D721Med (cell line): ENCODE measurements around the gene MME.

Experiments
- DNase-seq: peaks from one replicate; pipeline ENCODE4 v3.0.0; 2011; ENCODE audit warnings: low spot score; ENCODE audit not compliant: insufficient read length
- FAIRE-seq: peaks from 2 replicates; lab custom pipeline; 2011; peaks lifted over from hg19 to GRCh38; lab: Jason Lieb, UNC
- TF ChIP-seq, protein P1 (sequence below): IDR thresholded peaks from 2 replicates; pipeline ENCODE4 v1.5.1; 2012; ENCODE audit warnings: mild to moderate bottlenecking, control low read depth; ENCODE audit not compliant: insufficient read depth; ENCODE audit errors: missing control alignments

MME gene

DNA sequence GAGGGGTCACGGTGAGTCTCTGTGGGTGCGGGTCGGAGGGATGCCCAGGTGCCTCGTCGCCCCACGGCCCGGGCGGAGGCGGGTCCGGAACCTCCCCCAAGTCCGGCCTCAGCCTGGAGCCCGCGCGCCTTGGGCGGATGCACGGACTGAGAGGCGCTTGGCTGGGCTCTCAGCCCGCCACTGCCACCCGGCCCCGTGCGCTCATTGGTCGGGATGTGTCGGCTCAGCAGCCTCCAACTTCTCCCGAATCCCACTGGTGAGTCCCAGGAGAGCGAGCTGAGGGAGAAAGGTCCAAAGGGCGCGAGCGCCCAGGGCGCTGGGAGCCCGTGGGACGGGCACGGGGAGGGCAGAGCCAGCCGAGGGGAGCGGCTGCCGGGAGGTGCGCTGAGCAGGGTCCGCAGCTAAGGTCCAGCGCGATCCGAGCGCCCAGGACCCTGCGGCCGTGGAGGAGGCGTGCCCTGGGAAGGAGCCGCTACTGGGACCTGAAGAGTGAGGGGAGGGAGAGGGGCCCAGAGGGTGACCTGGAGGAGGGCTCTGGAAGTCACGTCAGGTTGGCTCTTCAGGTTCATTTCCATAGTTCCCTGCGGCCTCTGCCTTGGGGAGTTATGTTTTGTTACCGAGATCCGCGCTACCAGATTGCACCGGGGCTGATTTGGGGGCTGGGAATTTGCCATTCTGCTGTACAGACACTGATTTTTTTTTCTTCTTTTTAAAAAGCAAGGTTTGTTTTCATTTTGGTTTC lies at the start of gene MME:
Gene MME, plus strand, starts transcription at position 574 of the 742 bp plus-strand sequence. CDS start 3,849 bp downstream, outside the sequence.
- FAIRE-seq (no peak), DNase-seq (no peak)
- TF ChIP-seq, protein P1, sequence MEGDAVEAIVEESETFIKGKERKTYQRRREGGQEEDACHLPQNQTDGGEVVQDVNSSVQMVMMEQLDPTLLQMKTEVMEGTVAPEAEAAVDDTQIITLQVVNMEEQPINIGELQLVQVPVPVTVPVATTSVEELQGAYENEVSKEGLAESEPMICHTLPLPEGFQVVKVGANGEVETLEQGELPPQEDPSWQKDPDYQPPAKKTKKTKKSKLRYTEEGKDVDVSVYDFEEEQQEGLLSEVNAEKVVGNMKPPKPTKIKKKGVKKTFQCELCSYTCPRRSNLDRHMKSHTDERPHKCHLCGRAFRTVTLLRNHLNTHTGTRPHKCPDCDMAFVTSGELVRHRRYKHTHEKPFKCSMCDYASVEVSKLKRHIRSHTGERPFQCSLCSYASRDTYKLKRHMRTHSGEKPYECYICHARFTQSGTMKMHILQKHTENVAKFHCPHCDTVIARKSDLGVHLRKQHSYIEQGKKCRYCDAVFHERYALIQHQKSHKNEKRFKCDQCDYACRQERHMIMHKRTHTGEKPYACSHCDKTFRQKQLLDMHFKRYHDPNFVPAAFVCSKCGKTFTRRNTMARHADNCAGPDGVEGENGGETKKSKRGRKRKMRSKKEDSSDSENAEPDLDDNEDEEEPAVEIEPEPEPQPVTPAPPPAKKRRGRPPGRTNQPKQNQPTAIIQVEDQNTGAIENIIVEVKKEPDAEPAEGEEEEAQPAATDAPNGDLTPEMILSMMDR, result no peak

DNA sequence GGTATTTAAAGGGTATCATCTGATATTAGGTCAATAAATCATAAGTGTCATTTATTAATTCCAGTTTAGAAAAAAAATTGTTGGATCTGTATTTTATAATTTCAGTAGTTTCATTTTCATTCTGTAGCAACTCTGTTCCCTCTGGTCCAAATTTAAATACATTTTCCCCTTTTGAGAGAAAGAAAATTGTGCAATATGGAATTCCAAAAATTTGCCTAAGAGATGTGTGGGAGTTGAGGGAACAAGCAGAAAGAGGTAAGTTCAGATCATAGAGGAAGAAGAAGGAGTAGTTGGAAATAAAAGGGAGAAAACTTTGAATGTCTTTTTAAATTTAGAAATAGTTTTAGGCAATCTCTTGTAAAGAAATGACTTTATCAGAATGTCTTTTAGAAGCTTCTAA lies 48.9 kb upstream of the MME start:
- FAIRE-seq (no peak), DNase-seq (no peak)
- TF ChIP-seq, protein P1, result no peak

DNA sequence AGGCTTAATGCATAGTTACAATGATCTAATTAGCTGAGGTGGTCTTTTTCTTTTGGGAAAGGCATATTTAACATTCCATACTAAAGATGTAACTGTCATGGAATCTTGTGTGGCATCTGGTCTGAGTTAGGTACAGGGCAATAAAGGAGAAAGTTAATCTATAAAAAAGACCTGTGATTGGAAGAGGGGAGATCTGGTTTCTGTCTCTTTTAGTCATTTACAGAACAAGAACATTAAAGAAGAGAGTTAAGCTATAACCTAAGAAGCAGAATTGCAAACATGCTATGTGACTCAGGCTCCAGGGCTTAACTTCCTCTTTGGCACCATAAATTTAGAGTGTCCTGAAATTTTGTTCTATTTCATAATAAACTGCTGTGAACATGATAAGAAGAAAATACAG lies 47.2 kb upstream of the MME start:
- FAIRE-seq, result no peak

DNA sequence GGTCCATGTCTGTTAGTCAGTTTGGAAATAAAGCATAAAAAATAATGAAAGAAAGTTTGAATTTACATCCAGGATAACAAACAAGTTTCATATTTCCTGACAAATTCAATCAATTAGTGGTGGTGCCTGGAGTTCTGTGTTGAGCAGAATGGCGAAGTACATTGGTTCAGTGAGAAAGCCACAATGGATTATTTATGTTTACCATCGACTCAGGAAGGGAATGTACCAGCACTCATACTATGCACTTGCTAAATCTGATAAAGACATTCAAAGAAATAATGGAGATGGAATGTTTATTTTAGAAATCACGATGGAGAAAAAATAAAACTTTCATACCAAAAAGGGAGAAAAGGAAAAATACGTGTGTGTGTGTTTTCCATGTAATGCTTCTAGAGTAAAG lies 45.3 kb upstream of the MME start:
- no peak for DNase-seq
- FAIRE-seq, result no peak
- TF ChIP-seq, protein P1, result no peak

More for the DNA sequence above, 47.2 kb upstream of the MME start:
- no peak for DNase-seq
- TF ChIP-seq, protein P1, result no peak

DNA sequence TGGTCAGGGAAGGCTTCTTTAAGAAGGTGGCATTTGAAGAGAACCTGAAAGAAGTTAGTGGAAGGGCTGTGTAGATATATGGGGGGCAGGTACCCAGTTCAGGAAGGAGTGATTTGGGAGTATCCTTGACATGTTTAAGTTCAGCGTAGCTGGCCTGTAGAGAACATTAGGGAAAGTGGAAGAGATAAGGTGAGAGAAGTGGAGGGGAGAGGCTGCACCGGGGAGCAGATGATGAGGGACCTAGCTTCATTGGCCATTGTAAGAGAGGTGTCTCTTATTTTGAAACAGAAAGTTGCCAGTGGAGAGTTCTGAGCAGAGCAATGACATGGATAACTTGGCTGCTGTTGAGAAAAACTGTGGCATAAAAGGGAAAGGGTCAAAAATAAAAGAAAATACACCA lies 44.6 kb upstream of the MME start:
- TF ChIP-seq, protein P1, result no peak
- DNase-seq (no peak), FAIRE-seq (no peak)

DNA sequence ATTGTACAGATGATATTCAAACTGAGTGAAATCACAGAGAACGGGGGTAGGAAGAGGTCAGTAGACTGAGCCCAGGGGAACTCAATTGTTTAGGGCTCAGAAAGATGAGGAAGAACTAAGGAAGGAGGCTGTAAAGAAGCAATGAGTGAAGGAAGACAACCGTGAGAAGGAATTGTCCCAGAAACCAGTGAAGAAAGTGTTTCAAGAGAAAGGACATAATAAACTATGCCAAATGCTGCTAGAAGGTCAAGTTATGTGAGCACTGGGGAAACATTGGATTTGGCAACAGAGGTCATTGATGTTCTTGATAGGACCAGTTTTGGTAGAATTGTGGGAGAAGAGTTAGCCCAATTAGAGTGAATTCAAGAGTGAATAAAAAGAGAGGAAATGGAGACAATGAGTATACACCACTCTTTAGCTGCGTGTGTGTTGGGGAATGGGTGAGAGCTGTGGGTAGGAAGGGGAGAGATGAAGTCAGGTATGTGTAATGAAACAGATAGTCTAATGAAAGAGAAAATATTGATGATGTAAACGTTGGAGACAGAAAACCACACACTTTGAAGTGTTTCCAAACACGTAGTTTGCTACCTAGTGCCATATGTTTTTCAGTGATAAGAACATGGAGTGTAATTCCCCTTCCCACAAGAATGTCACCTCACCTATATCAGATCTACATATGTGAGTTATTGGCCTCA lies 42.5 kb upstream of the MME start:
- no peak for DNase-seq
- no peak for FAIRE-seq
- TF ChIP-seq, protein P1, result no peak

DNA sequence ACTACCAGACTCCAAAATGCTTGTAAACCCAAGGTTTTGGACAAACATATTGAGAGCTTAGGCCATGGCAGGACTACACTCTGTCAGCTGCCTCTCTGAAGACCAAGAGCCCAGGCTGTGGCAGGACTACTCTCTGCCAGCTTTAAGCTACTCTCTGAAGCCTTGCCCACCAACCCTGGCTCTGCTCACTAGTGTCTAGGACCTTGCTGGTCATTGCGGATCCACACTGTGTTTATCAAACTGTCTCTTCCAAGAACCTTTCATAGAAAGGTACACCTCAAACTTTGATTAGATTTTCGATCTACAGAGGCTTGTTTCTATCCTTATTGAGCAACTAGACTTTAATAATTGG lies 41.9 kb upstream of the MME start:
- FAIRE-seq (no peak), DNase-seq (no peak)
- TF ChIP-seq, protein P1, result no peak
